Left ventricle myocardium superior (tissue), 1 donor: ENCODE data around the gene HRK. TPM values are rescaled to one million over a fixed set of nuclear protein-coding genes. Genes with fewer than 3 reads are reported as not detected.

Experiments used
- ATAC-seq: fragments of 200-7000 bp; cut with Tn5 transposase; one replicate; pipeline ENCODE4 v1.9.1; 2020; ENCODE audit warnings: mild to moderate bottlenecking, moderate library complexity
- DNase-seq: peaks from one replicate; pipeline ENCODE4 v3.0.0-alpha.2; 2020
- intact Hi-C: fragments of 100-400 bp; cut with micrococcal nuclease; formaldehyde crosslinking; loops from one replicate; pipeline ENCODE4 v1.11.0; 2022
- total RNA-seq: library from RNA; stranded (reverse); fragmentation: NEBNext Ultra II Directional; extraction: Animal tissue kit (Norgen Biotek cat#: 25700); gene quantifications from one replicate; pipeline ENCODE4 v1.2.1, GENCODE V29; 2021
- donor health status: DM: no; HTN: yes; CAD: no; lungs with severe emphysema.

Gene HRK
- total RNA-seq, 1 donor from 2014 or later = 0.20 TPM

DNA sequence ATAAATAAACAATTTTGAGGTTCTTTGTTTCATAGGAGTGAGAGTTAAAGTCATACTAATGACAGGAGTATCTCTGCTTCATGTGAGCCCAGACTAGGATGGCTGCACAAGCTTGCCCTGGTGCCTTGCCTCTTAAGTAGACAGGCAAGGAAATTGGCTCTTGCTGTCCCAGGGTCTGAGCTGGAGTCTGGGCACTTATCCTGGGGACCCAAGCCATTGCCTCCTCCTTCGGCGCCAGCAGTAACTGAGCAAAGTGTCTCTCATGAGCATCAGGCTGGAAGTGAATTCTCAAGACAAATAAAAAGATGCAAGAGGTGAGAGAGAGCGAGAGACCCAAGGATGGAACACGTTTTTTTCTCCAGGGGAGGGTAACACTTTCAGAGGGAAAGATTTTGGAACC lies 22.6 kb upstream of the HRK start:
- no peak for DNase-seq
- intact Hi-C loops = no loop called here
- no peak for ATAC-seq

DNA sequence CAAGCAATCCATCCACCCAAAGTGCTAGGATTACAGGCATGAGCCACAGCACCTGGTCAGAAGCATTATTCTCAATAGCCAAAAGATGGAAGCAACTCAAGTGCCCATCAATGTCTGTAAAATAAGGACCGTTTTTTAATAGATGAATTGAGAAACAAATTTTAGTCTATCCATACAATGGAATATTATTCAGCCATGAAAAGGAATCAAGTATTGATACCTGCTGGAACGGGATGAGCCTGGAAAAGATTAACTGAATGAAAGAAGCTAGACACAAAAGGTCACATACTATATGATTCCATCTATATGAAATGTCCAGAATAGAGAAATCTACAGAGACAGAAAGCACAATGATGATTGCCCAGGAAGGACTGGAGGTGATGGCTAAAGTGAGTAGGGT lies 20.4 kb upstream of the HRK start:
- no peak for DNase-seq

DNA sequence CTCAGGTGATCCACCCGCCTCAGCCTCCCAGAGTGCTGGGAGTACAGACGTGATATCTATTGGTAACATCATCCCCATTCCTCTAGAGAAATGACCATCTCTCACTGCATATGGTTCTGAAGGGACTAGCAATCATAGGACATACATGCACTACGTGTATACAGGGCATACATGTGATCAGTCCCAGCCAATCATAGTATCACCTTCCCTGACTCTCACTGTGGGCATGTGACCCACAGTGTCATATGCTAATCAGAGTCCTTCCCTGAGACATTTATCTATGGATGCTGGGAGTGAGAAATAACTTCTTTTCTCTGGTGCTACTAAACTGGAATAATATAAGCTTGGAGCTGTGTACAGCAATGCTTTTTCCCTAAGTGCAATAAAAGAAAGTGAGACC lies 17.4 kb upstream of the HRK start:
- intact Hi-C loops = no loop called here
- no peak for DNase-seq
- ATAC-seq = no peak

More for the DNA sequence above, 20.4 kb upstream of the HRK start:
- ATAC-seq = no peak
- intact Hi-C loops = no loop called here

DNA sequence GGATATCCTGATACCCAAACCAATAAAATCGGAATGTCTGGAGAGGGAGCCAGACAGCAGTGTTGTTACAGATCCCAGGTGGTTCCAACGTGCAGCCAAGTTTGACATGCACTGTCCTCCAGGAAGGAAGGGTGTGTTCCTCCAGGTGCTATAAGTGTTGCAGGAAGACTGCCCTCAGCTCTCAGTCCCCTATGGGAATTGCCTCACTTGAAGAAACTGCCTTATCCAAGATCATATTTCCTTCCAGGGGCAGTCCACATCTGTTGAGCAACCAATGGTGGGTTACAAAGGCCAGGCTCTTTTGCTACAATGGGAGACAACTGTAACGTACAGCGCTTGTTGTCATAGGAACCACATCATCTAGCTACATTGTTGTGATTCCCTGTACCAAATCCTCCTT lies 16.2 kb upstream of the HRK start:
- ATAC-seq (no peak), DNase-seq (no peak)
- intact Hi-C loops = no loop called here

DNA sequence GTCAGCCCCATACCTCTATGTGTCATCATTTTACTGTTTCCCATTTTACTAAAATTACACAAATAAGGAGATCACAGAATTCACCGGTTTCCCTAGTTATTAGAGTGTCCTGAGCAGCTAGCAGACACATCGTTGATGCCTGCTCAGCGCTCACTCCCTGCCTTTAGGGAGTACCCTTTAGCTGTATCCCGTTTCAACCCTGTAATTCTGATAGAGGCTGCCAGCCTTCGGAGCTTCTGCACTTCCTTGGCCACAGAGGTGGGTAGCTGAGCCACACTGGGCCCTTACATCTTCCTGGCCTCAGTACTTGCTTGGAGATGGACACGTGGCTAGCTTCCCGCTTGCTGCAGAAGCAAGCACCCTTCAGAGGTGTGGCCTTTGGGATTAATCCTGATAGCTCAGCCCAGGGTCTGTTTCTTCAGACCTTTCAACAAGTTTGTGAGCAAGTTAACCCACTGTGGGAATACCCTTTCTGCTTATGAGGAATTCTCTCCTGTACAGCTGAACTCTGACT lies 15.2 kb upstream of the HRK start:
- DNase-seq = no peak
- intact Hi-C loops = no loop called here
- no peak for ATAC-seq

DNA sequence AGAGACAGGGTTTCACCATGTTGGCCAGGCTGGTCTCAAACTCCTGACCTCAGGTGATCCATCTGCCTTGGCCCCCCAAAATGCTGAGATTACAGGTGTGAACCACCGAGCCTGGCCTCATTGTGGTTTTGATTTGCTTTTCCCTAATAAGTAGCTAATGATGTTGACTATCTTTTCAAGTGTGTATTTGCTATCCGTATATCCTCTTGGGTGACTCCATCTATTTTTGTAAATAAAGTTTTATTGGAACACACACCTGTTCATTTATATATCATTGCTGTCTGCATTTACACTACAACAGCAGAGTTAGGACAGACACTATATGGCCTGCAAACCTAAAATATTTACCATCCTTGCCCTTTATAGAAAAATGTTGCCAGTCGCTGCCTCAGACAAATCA lies 13.7 kb upstream of the HRK start:
- no peak for DNase-seq
- no peak for ATAC-seq
- intact Hi-C loops = no loop called here

DNA sequence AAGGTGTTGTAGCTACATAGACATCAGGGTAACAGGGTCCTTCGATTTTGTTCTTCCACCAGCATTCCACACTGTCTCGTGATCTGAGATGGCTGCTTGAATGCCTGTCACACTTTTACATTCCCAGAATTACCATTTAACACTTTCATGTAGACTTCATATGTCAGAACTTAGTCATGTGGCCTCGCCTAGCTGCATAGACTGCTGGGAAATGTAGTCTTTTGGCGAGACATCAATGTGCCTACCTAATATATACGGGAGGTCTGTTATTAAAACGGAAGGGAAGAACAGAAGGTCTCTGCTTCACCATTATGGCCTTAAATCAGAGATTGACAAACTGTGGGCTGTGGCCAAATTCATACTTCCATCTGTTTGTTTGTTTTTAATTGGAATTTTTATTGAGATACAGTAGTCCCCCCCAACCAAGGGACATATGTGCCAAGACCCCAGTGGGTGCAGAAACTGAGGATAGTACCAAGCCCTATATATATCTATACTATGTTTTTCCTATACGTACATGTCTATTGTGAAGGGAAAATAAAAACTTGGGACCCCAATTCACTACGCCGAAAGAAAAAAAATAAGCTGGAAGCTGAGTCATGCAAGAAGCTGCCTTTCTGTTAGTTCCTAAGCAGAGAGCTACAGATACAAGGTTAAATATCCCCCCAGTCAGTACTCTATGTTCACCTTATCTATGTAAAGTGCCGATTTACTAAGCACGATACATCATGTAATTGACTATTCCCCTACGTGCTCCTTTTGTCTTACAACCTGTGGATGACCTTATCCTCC lies 11.3 kb upstream of the HRK start:
- no peak for ATAC-seq
- DNase-seq = no peak
- intact Hi-C loops = no loop called here

DNA sequence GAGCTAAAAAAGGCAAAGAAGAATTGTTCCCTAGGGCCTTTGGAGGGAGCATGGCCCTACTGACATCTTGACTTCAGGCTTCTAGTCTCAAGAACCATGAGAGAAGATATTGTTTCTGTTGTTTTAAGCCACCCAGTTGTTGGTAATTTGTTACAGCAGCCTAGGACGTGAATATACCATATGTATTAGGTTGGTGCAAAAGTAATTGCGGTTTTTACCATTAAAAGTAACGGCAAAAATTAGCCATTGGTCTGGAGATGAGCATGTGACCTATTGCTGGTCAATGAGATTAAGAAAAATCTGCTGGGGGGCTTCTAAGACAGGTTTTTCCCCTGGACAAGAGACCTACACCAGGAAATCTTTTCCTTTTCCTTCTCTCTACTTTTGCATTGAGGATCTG lies 9.8 kb upstream of the HRK start:
- intact Hi-C loops = no loop called here
- DNase-seq (no peak), ATAC-seq (no peak)

DNA sequence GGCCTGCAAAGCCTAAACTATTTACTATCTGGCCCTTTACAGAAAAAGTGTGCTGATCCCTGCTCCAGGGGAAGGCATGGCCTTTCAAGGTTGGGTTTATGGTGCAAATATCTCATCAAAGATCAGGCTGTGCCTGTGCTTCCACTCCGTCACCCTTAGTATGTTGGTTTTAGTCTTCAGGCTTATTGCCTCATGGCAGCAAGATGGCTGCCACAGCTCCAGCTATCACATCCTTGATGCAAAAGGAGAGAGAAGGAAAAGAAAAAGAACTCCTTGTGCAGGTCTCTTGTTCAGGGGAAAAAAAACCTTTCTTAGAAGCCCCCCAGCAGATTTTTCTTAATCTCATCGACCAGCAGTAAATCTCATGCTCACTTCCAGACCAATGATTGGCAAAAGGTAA lies 9.1 kb upstream of the HRK start:
- no peak for ATAC-seq
- intact Hi-C loops = no loop called here
- DNase-seq = no peak

DNA sequence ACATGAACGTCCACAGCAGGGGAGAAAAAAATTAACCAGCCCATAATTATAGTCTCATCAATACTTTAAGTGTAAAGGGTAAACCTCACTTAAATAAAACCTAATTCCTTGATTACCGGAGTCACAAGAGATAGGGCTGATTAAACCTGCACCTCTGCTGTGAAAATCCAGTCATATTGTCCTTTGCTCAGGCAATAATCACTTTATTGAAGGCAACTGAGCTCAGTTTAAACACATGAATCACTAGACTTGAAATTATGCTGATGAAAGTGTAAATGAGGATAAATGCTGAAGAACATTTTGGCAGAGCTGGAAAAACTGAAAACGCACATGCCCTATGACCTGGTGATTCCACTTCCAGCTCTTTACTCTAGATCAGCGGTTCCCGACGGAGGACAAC lies 6.7 kb upstream of the HRK start:
- intact Hi-C loops = no loop called here
- no peak for ATAC-seq
- no peak for DNase-seq

DNA sequence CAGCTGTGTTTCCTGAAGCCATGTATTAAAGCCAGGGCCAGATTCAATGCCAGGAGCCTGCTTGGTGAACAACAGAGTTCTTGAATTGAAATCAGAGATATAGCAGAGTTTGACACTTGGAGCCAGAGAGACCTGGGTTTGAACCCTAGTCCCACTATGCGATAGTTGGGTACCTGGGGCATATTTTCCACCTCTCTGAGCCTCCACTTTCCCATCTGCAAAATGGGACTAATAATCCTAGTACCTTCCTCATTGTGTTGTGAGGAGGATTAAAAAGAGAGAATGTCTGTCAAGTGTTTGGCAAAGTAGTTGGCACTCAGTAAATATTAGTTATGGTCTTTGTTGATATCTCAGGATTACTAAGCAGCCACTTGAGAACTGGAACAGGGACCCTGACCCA lies 6.0 kb upstream of the HRK start:
- ATAC-seq = no peak
- intact Hi-C loops = no loop called here
- DNase-seq = no peak

DNA sequence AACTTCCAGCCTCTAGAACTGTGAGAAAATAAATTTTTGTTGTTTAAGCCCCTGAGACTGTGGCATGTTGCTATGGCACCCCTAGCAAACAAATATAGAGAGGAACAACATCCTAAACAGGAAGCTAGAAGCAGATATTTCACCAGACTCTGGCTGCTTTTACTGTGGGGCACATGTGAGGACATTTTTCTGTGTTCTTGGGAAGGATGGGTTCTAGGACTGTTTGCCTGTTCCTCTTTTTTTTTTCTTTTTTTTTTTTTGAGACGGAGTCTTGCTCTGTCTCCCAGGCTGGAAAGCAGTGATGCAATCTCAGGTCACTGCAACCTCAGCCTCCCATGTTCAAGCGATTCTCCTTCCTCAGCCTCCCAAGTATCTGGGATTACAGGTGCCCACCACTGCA lies 4.2 kb upstream of the HRK start:
- intact Hi-C loops = no loop called here
- ATAC-seq (no peak), DNase-seq (no peak)

DNA sequence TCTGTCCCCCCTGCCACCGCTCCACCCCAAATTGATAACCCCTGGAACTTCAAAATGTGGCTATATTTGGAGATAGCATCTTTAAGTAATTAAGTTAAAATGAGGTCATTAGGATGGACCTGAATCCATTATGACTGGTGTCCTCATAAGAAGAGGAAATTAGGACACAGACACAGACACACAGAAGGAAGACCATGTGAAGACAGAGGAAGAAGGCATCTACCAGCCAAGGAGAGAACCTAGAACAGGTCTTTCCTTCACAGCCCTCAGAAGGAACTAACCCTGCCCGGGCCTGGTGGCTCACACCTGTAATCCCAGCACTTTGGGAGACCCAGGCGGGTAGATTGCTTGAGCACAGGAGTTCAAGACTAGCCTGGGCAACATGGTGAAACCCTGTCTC lies 3.6 kb upstream of the HRK start:
- DNase-seq (no peak), ATAC-seq (no peak)
- intact Hi-C loops = no loop called here

DNA sequence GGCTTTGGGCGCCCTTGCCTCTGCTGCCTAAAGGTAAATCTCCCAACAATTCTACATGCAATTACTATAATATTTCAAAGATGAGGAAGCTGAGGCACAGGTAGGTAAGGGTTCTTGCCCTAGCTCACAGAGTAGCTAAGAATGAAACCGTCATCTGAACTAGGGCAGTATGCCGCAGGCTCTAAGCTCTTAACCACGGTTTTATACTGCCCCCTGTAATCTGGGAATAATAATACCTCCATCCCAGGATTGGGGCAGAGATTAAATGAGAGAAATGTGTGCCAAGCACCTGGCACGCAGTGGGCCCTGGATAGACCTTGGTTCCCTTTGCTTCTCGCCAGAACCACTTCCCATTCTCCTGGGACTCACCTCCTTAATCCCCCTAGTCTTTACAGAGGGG lies 1.5 kb upstream of the HRK start:
- DNase-seq = no peak
- no peak for ATAC-seq
- intact Hi-C loops = no loop called here

DNA sequence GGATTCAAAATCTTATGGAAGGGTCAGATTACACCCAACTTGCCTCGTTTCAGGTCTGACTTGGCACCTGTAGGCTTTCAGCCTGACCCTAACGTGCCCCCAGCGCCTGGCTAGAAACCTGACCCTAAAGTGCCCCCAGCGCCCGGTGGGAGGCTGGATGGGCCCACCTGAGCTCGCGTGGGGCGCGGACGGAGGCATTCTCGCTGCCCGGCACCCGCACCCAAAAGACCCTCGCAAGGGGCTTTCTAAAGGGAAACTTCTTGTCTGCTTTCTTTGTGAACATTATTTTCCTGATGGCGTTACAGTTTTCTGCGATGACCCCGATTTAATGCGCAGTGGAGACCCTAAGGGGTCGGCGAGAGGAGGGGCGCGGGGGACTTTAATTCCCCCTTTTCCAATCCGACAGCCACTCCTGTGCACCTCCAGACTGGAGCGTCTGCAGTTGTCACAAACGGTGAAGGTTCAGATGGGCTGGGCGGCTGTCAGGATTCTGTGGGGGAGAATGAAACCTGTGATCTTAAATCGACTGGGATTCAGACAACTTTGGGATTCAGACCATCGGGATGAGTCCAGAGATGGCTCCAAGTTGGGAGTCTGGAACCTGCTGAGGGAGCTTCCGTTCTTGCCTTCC lies 751 bp upstream of the HRK start:
- DNase-seq = no peak
- intact Hi-C loops = no loop called here
- ATAC-seq = no peak

DNA sequence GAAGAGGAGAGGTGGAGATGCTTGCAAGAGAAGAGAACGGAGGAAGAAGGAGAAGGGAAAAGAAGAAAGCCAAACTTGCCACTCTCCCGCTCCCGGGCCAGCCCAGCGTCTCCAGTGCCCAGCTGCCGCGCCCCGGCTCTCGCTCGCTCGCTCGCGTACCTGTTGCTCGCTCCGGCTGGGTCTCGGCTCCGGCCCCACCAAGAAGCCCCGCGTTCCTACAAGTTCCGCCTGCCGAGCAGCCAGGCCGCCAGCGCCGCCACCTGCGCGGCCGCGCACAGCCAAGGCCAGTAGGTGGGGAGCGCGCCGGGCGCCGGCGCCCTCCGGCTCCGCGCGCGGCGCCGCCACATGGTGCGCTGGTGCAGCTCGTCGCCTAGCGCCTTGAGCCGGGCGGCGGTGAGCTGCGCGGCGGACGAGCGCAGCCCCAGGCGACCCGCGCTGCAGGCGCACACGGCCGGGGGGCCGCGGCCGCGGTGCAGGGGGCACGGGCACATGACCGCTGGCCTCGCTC lies 370 bp downstream of the HRK start:
- DNase-seq = peak; percentile 66
- intact Hi-C loops = no loop called here
- ATAC-seq = peak; percentile 89

DNA sequence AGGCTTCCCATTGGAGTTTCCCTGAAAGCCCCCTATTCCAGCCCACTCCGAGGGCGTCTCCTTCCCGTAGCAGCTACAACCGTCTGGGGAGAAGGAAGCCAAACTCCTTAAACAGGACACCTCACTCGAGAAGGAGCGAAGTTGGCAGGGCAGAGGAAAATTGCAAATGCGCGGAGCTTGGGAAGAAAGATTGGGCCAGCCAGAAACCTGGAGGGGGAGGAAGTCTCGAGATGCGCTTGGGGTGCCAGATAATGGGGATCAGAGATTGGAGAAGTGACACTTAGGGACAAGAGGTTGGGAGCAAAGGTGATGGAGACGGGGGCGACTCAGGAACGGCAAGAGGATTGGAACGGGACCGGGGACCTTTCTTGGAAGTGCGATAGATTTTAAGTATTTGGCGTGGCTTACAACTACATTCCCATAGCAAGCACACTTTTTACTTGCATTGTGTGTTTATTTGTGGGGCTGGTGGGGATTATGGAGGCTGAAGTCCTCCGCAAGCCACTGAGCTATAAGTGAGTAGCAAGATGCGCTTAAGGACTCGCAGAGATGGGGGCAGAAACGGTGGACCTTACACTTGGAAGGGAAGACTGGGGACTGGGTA lies 926 bp downstream of the HRK start:
- intact Hi-C loops = no loop called here
- no peak for ATAC-seq
- DNase-seq = no peak

DNA sequence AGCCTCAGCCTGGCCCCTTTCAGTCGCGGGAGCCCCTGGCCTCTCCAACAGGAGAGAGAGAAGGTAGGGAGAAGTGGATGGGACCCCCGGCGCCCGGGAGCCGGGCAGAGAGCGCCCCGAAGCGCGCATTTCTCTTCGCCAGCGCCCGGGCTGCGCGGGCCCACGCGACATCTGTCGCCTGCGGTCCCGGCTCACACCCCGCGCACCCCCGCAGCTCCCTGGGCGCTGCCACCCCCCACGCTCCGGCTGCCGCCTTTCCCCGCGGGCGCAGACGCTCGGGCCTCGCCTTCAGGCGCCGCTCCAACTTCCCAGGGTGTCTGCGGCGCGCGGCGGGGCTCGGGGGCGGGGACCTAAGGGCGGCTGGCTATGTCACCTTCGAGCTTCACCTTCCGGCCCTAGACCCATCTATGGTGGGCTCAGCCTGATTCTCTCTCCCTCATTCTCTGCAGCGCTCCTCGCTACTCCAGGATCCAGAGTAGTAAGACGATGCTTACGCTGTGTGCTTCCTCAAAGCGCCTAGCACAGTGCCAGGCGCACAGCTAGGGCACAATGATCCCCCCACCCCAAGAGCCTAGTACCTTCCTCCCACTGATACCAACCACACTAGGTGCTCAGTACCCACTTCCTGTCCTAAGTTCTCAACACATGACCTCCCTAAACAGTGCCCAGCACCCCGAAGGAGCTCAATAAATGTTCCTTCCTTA lies 1.6 kb downstream of the HRK start:
- intact Hi-C loops = no loop called here
- ATAC-seq (peak; percentile 22), DNase-seq (no peak)

DNA sequence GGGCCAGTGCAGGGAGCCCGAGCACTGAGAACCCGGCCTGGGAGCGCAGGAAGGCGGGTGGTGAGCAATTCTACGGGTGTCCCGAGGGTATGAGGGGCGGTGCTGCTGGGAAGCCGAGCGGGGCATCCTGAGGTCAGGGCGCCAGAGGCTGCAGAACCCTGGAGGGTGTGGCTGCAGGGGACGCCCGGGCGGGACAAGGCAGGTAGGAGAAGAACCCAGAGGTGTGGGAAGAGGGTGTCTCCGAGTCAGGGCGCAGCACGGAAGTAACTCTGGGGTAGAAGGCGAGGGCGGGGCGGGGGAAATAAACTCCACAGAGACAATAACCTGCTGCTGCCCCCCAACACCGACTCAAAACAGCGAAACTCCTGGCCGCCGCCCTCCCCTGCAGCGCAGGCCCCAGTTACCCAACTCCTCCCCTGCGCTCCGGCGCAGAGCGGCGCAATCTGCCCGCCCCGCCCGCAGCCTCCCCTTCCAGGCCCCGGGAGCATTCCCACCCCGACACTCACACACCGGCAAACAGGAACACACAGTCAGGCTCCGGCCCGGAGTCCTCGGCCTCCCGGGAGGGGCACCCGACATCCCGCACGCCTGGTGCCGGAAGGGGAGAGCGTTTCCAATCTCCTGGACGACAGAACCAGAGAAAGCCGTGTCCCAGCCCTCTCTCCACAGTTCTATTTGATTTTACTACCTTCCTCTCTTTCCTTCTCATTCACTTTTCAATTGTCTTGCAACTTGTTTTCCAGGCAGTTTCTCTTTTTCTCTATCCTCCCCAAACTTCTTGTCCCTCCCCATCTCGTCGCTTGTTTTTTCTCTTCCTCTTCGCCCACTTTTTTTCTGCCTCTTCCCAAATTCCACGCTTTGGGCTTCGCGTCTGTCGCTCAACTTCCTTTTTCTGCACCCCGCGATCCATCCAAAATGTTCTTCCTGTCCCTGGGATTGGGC lies 2.4 kb downstream of the HRK start:
- DNase-seq = peak; percentile 29
- intact Hi-C loops = no loop called here
- peak; percentile 51 for ATAC-seq
